HG03159 (cell line): ENCODE results near the gene EXOSC5.
"Not testable (repeated sequence)": the region's sequence is repeated elsewhere in the genome, so short reads cannot be mapped to it uniquely, and the experiment has no call there.

Source experiments
- ATAC-seq: cut with Tn5 transposase; IDR thresholded peaks from one replicate; pipeline ENCODE4 v1.9.1; 2021; ENCODE audit warnings: mild to moderate bottlenecking, moderate library complexity; ENCODE audit not compliant: unreplicated experiment

The EXOSC5 gene

DNA sequence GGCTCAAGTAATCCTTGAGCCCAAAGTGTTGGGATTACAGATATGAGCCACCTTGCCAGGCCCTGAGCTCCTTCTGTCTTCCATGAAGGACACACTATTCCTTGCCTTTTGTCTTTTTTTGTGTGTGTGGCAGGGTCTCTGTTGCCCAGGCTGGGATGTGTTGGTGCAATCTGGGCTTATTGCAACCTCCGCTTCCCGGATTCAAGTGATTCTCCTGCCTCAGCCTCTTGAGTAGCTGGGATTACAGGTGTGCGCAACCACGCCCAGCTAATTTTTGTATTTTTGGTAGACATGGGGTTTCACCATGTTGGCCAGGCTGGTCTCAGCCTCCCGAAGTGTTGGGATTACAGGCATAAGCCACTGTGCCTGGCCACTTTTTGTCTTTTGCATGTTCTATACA lies 11.7 kb upstream of the EXOSC5 start:
- ATAC-seq, result not testable (repeated sequence)

DNA sequence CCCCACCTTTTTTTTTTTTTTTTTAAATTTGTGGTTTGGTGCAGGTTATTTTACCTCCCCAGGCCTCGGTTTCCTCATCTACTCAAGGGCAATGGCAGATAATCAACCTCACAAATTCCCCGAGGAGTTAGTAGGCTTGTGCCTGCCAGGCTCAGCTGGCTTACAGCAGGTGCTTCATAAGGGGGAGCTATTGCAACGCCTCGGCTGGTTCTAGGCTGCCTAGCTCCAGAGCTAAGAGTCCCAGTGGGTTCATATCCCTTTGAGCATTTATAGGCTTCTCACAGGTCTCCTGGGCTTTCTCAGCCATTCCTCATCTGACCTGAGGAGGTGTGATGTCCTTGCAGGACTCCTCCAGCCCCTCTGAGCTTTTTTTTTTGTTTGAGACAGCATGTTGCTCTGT lies 11.1 kb upstream of the EXOSC5 start:
- ATAC-seq, result no peak

DNA sequence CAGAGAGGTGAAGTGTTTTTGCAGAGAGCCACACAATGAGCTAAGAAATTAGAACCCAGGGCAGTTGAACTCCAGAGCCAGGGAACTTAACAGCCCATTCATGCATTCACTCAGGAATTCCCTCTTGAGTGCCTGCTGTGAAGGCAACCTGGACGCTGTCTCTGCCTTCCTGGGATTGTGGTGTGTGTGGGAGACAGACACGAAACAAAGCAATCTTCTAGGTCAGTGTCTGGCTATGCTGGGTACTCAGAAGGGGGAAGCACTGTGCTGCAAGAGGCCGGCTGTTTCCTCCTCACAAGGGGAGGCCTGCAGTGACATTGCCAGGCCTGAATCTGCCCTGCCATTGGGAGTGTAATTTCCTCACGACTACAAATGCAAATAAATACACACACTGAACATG lies 10.1 kb upstream of the EXOSC5 start:
- ATAC-seq, result no peak

DNA sequence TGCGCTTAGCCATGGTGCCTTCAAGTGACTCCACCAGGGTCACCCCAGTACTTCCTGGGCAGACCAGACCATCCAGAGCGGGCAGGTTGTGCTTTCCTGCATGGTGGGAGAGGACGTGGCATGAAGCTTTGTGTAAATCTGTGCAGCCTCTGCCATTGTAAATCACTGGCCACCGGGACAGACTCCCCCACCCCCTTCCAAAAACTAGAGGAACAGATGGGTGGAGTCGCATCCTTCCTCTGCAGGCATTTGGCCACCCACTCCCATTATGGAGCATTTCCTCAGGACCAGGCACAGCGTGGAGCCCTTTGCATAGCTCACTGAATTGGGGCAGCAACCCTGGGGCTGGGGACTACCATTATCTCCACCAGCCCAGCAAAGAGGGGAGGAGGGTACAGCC lies 8.6 kb upstream of the EXOSC5 start:
- no peak for ATAC-seq

DNA sequence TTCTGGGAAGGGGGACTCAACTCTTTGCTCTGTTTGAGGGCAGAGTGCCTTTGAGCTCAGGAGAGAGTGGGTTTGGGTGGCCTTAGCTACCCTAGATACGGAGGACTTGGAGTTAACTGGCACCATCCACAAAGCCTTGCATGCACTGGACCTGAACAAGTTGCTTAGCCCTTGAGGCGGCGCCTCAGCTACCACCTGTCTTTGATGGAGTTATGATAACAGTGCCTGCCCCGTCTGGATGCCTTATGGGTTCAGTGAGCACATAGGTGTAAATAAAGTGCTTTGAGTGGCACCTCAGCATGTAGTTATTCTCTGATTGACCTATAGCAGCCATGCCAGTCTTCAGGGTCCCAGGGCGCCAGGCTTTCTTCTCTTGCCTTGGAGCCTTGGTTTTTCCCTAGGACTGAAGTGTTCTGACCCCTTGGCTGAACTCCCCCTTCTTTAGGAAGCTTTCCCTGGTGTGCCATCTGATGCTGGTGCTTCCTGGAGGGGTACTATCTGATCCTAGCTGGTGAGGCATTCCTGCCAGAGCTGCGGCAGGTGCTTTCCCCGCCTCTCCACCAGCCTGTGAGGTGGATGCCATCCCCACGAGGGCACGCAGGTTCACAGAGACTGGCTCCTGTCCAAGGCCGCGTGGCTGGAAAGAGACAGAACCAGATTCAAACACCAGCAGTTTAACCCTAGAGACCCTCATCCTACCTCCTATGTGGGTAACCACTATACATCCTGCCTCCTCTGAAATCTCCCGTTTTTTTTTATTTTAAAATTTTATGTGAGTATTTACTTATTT lies 6.2 kb upstream of the EXOSC5 start:
- no peak for ATAC-seq

DNA sequence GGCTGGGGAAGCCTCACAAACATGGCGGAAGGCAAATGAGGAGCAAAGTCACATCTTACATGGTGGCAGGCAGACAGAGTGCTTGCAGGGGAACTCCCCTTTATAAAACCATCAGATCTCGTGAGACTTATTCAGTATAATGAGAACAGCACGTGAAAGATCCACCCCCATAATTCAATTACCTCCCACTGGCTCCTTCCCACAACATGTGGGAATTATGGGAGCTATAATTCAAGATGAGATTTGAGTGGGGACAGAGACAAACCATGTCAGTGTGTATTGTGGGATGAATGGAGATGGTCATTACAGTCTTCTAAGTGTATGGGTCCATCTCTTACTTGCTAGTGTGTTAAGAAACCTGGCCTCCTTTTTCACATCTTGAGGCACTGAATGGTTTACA lies 4.9 kb upstream of the EXOSC5 start:
- ATAC-seq, result no peak

DNA sequence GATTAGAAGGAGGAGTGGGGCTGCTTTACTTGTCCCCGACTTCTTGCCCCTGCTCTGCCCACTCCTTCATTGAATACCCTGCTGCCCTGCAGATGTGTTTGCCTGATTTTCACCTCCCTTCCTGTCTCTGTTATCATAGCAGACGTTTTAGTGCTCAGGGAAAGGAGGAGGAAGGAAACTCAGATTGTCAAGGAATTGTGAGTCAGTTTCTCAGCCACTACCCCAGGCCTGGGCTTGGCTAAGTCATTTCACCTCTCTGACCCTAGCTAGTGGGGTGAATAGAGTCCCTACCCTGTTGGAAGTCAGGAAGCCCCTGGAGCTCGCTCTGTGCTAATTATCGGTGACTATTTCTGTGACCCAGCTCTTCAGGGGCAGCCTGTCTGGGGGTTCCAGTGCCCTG lies 4.3 kb upstream of the EXOSC5 start:
- ATAC-seq, result no peak

DNA sequence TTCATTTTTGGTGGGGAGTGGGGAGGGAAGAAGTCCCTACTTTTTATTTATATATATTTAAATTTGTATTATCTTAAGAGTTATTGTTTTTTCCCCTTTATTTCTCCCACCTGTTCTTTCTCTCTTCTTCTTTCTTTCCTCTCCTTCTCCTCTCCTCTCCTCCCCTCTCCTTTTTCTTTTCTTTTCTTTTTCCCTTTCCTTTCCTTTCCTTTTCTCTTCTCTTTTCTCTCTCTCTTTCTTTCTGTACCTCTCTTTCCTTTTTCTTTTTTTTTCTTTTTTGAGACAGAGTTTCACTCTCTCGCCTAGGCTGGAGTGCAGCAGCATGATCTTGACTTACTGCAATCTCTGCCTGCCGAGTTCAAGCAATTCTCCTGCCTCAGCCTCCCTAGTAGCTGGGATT lies 2.4 kb upstream of the EXOSC5 start:
- ATAC-seq, result no peak

DNA sequence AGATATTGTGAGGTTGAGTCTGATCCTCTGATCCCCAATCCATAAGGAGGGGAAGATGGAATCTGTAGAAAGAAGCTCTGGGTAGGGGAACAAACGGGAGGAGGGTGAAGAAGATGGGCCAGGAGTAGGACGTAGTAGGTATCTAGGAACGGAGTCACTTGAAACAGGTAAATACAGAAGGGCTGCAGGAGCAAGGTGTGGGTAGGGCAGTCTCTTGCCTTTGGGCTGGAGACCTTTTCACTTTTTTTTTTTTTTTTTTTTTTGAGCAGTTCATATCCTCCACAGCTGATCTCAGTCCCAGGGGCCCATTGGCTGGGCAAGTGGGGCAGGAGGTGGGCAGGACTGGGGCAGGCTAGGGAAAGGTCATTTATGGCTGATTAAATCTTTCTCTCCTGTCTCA lies 1.9 kb upstream of the EXOSC5 start:
- ATAC-seq, result no peak

DNA sequence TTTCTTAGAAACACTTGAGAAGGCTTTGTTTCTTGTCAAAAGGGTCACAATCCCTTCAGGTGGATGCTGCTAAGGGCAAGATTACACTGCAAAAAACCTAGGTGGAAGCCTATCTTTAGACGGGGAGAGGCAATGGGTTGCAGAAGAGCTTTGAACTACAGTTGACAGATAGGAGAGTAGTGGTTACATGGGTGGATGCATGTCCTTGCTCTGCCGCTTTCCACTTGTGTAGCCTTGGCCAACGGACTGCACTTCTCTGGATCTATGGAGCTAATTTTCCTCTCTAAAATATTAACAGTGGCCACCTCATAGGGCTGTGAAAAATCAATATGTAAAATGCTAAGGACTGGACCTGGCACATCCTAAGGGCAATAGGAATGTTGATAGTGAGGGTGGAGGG lies 1.4 kb upstream of the EXOSC5 start:
- ATAC-seq, result no peak

DNA sequence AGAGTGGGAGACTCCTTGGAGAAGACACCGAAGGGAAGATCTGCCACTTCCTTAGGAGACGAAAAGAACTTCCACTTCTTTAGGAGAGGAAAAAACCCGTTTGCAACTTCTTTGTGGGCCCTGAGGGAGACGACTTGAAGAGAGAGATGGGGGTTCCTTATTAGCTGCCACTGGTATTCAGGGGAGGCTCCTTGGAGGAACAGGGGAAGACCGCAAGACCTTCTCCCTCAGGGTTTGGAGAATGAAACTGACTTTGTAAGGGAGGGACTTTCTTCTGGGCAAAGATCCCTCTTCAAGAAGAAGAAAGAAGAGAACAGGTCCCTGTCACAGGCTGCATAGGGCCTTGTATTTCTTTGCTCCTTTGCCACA lies 875 bp upstream of the EXOSC5 start:
- ATAC-seq, result no peak

DNA sequence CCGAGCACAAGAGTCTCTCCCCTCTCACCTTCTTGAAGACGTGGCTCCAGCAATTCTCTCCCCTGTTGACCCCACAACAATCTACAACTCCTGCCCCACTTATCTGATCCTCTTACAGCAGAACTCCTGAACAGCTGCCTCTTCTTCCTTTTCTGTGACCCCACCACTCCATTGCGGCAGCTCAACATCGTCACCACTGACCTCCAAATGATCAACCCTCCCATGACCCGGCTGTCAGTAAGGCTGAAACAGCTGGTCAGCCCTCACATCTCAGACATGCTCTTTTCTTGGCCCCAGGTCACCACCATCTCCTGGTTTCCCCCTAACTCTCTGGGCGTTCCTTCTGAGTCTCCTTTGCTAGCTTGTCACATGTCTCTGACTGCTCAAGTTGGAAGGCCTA lies 1.8 kb downstream of the EXOSC5 start:
- no peak for ATAC-seq

DNA sequence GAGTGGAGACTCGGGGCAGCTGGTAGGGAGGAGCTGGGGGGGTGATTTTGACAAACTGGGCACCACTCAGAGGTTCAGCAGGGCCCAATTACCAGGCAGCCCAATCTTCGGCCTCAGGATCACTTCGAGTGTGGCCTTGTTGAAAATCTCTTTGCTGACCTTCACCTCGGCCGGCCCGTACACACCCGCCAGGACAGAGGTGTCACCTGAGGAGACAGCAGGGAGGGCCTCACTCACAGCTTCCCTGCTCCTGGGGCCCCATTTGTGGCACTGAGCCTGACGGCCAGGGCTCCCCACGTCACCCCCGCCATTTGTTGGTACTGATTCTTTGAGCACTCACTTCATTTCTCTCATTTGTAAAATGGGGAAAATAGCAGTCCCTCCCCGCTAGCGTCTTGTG lies 4.4 kb downstream of the EXOSC5 start:
- ATAC-seq, result no peak

DNA sequence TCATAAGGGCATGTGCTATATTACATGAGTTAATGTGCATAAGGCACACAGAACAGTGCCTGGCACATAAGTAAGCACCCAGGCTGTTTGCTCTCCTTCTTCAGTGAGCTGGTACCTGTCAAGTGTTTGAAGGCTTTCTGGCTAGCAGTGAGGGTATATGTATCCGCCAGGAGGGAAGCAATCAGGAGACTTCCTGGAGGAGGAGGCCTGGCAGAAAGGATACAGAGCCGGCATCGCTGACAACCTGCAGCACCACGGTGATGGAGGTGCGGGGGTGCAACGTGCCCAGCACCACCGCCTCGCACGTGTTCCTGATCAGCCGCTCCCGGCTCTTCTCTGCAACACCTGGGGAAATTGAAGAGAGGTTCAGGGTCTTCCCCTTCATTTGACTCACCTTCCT lies 5.5 kb downstream of the EXOSC5 start:
- no peak for ATAC-seq

DNA sequence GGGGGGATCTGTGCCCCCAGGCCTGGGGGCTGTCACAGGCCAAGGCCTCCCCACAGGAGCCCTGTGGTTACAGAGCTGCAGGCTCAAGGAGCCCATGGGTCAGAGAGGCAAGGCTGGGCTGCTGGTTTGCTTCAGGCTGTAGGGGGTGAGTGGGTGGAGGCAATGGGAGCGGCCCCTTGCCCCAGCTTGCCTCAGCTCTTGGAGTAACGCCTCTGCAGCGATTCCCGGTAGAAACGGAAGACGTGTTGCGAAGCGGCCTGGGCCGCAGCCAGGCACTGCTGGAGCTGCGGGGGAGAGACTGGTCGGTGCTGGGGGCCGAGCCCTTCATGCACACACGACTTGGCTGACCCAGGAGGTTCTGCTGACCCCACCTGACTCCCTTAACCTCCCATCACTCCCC lies 10.7 kb downstream of the EXOSC5 start:
- ATAC-seq, result no peak

DNA sequence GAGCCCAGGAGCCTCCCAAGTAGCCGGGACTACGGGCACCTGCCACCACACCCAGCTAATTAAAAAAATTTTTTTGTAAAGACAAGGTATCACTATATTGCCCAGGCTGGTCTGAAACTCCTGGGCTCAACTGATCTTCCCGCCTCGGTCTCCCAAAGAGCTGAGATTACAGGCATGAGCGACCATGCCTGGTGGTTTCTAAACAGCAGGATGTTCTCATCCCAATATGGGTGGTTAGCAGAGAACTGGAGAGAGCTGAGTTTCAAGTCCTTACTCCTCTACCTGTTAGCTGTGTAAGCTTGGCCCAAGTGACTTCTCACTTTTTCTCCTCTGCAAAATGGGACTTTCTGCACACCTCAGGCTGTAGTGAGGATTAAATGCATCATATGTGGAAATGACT lies 12.8 kb downstream of the EXOSC5 start:
- no peak for ATAC-seq

DNA sequence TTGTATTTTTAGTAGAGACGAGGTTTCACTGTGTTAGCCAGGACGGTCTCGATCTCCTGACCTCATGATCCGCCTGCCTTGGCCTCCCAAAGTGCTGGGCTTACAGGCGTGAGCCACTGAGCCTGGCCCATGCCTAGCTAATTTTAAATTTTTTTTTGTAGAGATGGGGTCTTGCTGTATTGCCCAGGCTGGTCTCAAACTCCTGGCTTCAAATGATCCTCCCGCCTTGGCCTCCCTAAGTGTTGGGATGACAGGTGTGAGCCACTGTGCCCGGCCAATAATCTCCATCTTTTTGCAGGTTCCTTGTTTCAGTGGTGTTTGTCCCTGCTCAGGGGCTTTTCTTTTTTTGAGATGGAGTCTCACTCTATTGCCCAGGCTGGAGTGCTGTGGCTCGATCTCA lies 15.6 kb downstream of the EXOSC5 start:
- ATAC-seq, result not testable (repeated sequence)

DNA sequence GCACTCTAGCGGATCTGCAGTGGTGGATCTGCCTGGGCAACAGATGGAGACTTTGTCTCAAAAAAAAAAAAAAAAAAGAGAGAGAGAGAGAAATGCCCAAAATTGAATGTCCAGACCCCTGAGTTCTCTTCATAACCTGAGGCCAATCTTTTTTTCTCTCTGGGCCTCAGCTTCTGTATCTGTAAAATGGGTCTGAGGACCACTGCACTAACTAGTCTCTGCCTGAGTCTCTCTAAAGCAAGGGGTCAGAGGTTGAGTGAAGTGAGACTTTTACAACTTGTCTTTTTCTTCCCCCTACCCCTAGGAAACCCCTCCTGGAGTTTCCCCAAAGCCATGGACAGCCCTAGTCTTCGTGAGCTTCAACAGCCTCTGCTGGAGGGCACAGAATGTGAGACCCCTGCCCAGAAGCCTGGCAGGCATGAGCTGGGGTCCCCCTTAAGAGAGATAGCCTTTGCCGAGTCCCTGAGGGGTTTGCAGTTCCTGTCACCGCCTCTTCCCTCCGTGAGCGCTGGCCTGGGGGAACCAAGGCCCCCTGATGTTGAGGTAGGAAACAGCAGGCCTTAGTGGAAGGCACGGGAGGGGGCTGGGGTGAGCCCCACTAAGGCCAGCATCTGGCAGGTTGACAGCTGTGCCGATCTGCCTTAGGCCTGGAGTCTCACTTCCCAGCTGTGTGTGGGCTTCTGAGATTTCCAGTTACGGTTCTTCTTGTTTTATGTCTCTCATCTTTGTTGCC lies 19.0 kb downstream of the EXOSC5 start:
- no peak for ATAC-seq

DNA sequence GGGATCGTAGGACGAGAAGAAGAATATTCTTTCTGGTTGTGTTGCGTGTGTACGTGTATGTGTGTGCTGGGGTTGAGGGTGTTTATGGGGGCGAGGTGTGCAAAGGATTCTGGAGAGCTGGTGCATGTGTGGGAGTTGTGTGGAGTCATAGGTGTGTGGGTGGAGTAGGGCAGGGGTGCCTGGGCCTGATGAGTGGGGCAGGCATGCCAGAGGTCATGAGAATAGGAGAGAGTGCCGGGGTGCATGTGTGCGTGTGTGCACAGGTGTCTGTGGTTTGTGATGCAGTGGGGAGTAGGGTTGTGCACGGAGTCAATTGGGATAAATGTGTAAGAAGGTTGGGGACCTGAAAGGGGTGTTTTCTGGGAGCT lies 20.2 kb downstream of the EXOSC5 start:
- ATAC-seq, result no peak

DNA sequence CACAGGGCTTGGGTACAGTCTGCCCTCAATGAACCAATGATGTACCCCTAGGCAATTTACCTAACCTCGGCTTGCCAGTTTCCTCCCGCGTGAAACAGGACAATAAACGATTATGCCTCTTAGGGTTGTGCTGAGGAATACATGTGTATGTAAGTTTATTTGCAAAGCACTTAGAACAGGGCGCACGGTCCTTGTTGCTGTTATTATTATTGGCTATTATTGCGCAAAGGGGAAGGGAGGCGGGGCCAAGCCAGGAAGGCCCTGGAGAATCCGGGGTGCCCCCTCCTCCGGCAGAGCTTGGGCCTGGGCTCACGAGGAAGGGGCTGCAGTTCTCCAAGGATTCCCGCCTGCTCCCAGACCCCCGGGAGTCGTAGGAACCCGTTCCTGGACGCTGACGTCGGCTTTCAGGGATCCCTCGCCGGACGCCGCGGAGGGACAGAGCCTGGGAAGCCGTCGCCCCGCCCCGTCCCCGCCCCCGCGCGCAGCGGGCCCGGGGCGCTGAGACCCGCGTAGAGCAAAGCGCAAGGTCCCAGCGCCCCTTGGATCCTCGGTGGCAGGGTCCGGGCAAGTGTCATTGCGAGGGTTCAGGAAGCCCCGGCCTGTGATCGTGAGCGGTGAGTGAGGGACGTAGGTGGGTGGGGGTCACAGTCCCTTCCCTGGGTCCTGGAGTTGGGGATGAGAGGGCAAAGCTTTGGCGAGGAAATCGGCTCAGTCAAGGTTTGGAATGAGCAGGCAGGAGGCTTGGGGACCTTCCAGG lies 20.7 kb downstream of the EXOSC5 start, which contains the start of gene TMEM91:
TMEM91 (plus strand) TSS at position 293 of the 757 bp plus-strand sequence. CDS start 1,777 bp downstream, outside the sequence.
- ATAC-seq, result no peak

DNA sequence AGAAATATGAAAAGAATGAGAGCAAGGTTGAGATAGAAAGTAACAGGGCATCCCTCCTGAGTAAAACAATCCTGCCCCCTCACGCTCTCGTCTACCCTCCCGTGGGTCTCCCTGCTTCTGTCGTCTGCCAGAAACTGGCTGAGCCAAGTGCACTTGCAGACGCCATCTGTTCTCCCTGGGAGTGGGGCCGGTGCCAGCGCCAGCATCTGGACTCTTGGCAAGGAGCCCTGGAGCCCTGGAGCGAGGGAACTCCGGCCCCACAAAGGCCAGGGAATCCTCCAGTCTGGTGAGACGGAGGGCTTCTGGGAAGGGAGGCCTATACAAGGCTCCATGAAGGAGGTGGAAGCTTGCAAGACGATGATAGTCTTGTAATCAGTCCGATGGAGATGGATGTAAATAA lies 23.2 kb downstream of the EXOSC5 start:
- ATAC-seq, result no peak

DNA sequence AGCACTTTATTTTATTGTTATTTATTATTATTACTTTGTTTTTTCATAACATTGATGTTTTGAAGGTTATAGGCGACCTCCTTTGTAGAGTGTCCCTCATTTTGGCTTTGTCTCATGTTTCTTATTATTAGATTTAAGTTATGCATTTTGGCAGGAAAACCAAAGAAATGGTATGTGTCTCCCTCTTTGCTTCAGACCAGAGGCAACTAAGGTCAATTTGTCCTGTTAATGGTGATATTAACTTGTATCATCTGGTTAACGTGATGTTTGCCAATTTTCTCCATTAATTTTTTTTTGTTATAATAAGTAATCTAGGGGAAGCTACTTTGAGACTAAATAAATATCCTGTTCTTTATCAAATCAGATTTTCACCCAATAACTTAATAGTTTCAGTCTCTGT lies 24.7 kb downstream of the EXOSC5 start:
- ATAC-seq, result no peak
